TTC549 (cell line): ENCODE measurements around the gene CNOT3.
"Not testable (repeated sequence)": the region's sequence is repeated elsewhere in the genome, so short reads cannot be mapped to it uniquely, and the experiment has no call there.

Experiments
- FAIRE-seq: peaks from 2 replicates; lab custom pipeline; 2012; peaks lifted over from hg19 to GRCh38; lab: Jason Lieb, UNC

The CNOT3 gene

GRCh38 chr19:54193011-54193410, 55.4 kb downstream of the CNOT3 start:
- no peak for FAIRE-seq

- FAIRE-seq: not testable (repeated sequence)
These were observed 56.9 kb downstream of the CNOT3 start for GRCh38 chr19:54194463-54194862.

- no peak for FAIRE-seq
These were observed 59.0 kb downstream of the CNOT3 start for GRCh38 chr19:54196536-54196935.

- no peak for FAIRE-seq
These were observed 59.6 kb downstream of the CNOT3 start for GRCh38 chr19:54197121-54197520.

- no peak for FAIRE-seq
These were observed 61.8 kb downstream of the CNOT3 start for GRCh38 chr19:54199401-54199800.

- no peak for FAIRE-seq
These were observed 63.7 kb downstream of the CNOT3 start for GRCh38 chr19:54201172-54201701.

- no peak for FAIRE-seq
These were observed 64.4 kb downstream of the CNOT3 start for GRCh38 chr19:54201980-54202379.

GRCh38 chr19:54203151-54203611, 65.6 kb downstream of the CNOT3 start:
- no peak for FAIRE-seq

- FAIRE-seq: no peak
These were observed 67.4 kb downstream of the CNOT3 start for GRCh38 chr19:54204767-54205468.
